ENCODE results near the gene TANC1.

DNA sequence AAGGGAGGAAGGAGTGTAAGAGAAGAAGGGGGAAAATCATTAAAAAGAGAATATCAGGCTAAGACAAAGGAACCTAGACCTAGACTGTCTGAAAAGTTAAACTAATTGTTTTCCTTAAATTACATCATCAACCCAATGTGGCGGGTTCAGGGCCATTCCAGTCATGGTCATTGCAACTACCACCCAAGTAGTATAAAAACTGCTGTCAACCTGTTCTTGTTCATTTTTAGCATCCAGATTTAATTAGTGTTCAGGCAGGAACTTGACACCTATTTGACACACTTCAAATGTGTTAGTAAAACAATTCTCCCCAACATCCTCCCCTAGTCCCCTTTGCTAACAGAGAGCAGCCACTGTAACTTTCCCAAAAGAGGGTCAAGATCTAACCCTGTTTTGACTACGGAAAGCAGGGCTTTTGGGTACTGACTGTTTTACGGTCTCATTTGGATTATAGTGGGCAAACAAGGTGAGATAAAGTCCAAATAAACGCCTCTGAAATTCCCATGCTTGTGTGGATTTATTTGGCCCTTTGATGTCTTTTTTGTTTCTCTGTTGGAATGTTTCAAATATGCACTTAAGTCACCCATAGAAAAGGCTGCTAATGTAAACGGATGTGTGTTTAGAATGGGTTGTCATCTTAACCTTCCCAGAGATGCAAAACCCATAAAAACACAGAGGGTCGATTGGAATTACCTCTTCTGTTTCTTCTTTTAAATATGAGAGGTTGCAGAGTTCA, 19.3 kb upstream of the TANC1 start:
- TF ChIP-seq POLR2A (IDR thresholded peaks at IDR 0.05; ENCODE audit: low read depth, low read length) (no peak), POLR2AphosphoS5 (IDR thresholded peaks at IDR 0.05; ENCODE audit: insufficient read depth, low read depth, low read length) (no peak), JUN (IDR thresholded peaks at IDR 0.05; ENCODE audit: borderline replicate concordance, insufficient read depth, insufficient read length, low read depth) (no peak), MYC (IDR thresholded peaks at IDR 0.05; ENCODE audit: low read depth, low read length) (no peak), GATA2 (IDR thresholded peaks at IDR 0.05; ENCODE audit: insufficient read depth, insufficient read length, low read depth, low read length) (no peak), EZH2 (IDR thresholded peaks at IDR 0.05; ENCODE audit: borderline replicate concordance, low read depth, low read length, severe bottlenecking) (no peak)
- TF ChIP-seq, protein P1, sequence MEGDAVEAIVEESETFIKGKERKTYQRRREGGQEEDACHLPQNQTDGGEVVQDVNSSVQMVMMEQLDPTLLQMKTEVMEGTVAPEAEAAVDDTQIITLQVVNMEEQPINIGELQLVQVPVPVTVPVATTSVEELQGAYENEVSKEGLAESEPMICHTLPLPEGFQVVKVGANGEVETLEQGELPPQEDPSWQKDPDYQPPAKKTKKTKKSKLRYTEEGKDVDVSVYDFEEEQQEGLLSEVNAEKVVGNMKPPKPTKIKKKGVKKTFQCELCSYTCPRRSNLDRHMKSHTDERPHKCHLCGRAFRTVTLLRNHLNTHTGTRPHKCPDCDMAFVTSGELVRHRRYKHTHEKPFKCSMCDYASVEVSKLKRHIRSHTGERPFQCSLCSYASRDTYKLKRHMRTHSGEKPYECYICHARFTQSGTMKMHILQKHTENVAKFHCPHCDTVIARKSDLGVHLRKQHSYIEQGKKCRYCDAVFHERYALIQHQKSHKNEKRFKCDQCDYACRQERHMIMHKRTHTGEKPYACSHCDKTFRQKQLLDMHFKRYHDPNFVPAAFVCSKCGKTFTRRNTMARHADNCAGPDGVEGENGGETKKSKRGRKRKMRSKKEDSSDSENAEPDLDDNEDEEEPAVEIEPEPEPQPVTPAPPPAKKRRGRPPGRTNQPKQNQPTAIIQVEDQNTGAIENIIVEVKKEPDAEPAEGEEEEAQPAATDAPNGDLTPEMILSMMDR (IDR thresholded peaks at IDR 0.05; ENCODE audit: extremely low read depth in 1 of 2, insufficient read depth in 1 of 2, low read depth in 1 of 2, low read length in 2 of 2), result no peak
- TF ChIP-seq, protein P2, sequence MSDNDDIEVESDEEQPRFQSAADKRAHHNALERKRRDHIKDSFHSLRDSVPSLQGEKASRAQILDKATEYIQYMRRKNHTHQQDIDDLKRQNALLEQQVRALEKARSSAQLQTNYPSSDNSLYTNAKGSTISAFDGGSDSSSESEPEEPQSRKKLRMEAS (IDR thresholded peaks at IDR 0.05; ENCODE audit: insufficient read depth, insufficient read length), result no peak
